Panc1 (cell line): ENCODE results near the gene HORMAD1. TPM values are rescaled to one million over a fixed set of nuclear protein-coding genes. Genes with fewer than 3 reads are reported as not detected.

Experiments
- ATAC-seq: fragments of 200-7000 bp; cut with Tn5 transposase; 2 replicates; pipeline ENCODE4 v1.9.1; 2020; ENCODE audit warnings: mild to moderate bottlenecking, moderate library complexity
- BruUV-seq: library from RNA; stranded (reverse); fragments of 400-500 nt; replicated peaks from 2 replicates; lab custom pipeline; 2021; lab: Mats Ljungman, UMichigan
- CTCF ChIA-PET: fragments of 300-600 bp; sonication (Branson Sonifier 250); formaldehyde crosslinking; loops from one replicate; lab custom pipeline; 2022; ENCODE audit warnings: antibody characterized with exemption; lab: Charles Lee
- POLR2A ChIA-PET: fragments of 300-600 bp; sonication (Branson Sonifier 250); formaldehyde crosslinking; loops from one replicate; lab custom pipeline; 2022; ENCODE audit warnings: antibody characterized with exemption; lab: Charles Lee
- DNase-seq: peaks from one replicate; pipeline ENCODE4 v3.0.0-alpha.2; 2010; ENCODE audit warnings: low read depth, low spot score
- H3K27ac ChIP-seq: 2 replicates; pipeline ENCODE4 v1.5.1; 2011; ENCODE audit warnings: mild to moderate bottlenecking, low read length, inconsistent platforms
- H3K27me3 ChIP-seq: fragments of 200-500 bp; sonication (Bioruptor generic); 2 replicates; pipeline ENCODE4 v1.6.0; 2014; ENCODE audit warnings: low read length, inconsistent platforms; ENCODE audit not compliant: control insufficient read depth, insufficient read depth
- H3K36me3 ChIP-seq: fragments of 200-500 bp; sonication (Bioruptor generic); 2 replicates; pipeline ENCODE4 v1.5.1; 2014; ENCODE audit warnings: inconsistent platforms, mild to moderate bottlenecking, low read length, moderate library complexity; ENCODE audit not compliant: control insufficient read depth, insufficient read depth
- H3K4me1 ChIP-seq: 2 replicates; pipeline ENCODE4 v1.5.1; 2011; ENCODE audit warnings: inconsistent platforms, mild to moderate bottlenecking, low read length, moderate library complexity; ENCODE audit not compliant: control insufficient read depth, insufficient read depth
- H3K4me3 ChIP-seq, 2 experiments: 2 replicates each; pipeline ENCODE4 v1.5.1; 2011 to 2012; ENCODE audit warnings: low read depth in 2 of 2, low read length in 2 of 2, mild to moderate bottlenecking in 2 of 2, inconsistent platforms in 1 of 2, moderate library complexity in 1 of 2
- H3K9me3 ChIP-seq: fragments of 200-500 bp; sonication (Bioruptor generic); 2 replicates; pipeline ENCODE4 v1.5.1; 2014; ENCODE audit warnings: low read depth, mild to moderate bottlenecking, inconsistent platforms, low read length, moderate library complexity; ENCODE audit not compliant: control insufficient read depth, insufficient read depth
- POLR2AphosphoS5 ChIP-seq: IDR thresholded peaks from 2 replicates; pipeline ENCODE4 v1.6.1; 2012; ENCODE audit warnings: mild to moderate bottlenecking, low read depth, low read length, moderate library complexity
- SIN3A ChIP-seq: IDR thresholded peaks from 2 replicates; pipeline ENCODE4 v1.6.1; 2012; ENCODE audit warnings: low read depth, mild to moderate bottlenecking, low read length, moderate library complexity, borderline replicate concordance; ENCODE audit not compliant: insufficient read depth
- TCF7L2 ChIP-seq: IDR thresholded peaks from 2 replicates; pipeline ENCODE4 v1.6.1; 2011; ENCODE audit warnings: mild to moderate bottlenecking, low read depth, low read length, inconsistent platforms
- in situ Hi-C: cut with HindIII; loops from 2 replicates; pipeline ENCODE4 v1.10.0; 2016; ENCODE audit warnings: low sequenced_read_pairs, low pct_unique_long_range_greater_than_20kb
- intact Hi-C: fragments of 100-400 bp; cut with micrococcal nuclease; formaldehyde crosslinking; loops from one replicate; pipeline ENCODE4 v1.10.0; 2022; ENCODE audit not compliant: unreplicated experiment
- total RNA-seq: library from RNA; stranded (reverse); gene quantifications from one replicate; pipeline ENCODE4 v1.2.1, GENCODE V29; 2021; ENCODE audit not compliant: unreplicated experiment
- TF ChIP-seq, protein P1 (sequence below): fragments of 450-650 bp; IDR thresholded peaks from 2 replicates; pipeline ENCODE4 v1.5.1; 2017; ENCODE audit warnings: mild to moderate bottlenecking
- TF ChIP-seq, protein P2 (sequence below), 2 experiments: IDR thresholded peaks; 2 replicates each; pipeline ENCODE4 v1.6.1; 2011 to 2012; ENCODE audit warnings: low read depth in 2 of 2, control low read depth in 1 of 2, low read length in 1 of 2, mild to moderate bottlenecking in 1 of 2, moderate library complexity in 1 of 2; ENCODE audit not compliant: insufficient read depth in 1 of 2

Gene HORMAD1
- total RNA-seq, 1 experiment from 2014 or later: not detected

DNA sequence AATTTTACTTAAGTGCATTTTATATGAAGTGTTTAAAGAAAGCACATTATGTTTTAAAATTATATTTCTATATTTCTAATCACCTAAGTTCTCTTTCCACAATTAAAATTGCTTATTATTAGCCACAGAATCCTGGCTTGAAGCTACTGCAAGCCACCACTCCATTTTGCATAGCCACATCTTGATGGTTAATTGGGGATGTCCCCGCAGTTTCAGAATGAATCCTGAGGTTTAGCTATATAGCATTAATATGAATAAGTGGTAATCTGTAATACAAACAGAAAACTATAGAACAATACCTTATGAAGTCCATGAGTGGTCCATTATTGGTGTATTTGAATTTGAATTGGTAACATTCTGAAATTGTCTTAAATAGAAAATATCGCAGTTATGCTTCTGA is 12.1 kb downstream of the HORMAD1 start:
- TF ChIP-seq, protein P1, sequence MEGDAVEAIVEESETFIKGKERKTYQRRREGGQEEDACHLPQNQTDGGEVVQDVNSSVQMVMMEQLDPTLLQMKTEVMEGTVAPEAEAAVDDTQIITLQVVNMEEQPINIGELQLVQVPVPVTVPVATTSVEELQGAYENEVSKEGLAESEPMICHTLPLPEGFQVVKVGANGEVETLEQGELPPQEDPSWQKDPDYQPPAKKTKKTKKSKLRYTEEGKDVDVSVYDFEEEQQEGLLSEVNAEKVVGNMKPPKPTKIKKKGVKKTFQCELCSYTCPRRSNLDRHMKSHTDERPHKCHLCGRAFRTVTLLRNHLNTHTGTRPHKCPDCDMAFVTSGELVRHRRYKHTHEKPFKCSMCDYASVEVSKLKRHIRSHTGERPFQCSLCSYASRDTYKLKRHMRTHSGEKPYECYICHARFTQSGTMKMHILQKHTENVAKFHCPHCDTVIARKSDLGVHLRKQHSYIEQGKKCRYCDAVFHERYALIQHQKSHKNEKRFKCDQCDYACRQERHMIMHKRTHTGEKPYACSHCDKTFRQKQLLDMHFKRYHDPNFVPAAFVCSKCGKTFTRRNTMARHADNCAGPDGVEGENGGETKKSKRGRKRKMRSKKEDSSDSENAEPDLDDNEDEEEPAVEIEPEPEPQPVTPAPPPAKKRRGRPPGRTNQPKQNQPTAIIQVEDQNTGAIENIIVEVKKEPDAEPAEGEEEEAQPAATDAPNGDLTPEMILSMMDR: no peak
- TF ChIP-seq POLR2AphosphoS5 (no peak), SIN3A (no peak), TCF7L2 (no peak)
- TF ChIP-seq, protein P2, sequence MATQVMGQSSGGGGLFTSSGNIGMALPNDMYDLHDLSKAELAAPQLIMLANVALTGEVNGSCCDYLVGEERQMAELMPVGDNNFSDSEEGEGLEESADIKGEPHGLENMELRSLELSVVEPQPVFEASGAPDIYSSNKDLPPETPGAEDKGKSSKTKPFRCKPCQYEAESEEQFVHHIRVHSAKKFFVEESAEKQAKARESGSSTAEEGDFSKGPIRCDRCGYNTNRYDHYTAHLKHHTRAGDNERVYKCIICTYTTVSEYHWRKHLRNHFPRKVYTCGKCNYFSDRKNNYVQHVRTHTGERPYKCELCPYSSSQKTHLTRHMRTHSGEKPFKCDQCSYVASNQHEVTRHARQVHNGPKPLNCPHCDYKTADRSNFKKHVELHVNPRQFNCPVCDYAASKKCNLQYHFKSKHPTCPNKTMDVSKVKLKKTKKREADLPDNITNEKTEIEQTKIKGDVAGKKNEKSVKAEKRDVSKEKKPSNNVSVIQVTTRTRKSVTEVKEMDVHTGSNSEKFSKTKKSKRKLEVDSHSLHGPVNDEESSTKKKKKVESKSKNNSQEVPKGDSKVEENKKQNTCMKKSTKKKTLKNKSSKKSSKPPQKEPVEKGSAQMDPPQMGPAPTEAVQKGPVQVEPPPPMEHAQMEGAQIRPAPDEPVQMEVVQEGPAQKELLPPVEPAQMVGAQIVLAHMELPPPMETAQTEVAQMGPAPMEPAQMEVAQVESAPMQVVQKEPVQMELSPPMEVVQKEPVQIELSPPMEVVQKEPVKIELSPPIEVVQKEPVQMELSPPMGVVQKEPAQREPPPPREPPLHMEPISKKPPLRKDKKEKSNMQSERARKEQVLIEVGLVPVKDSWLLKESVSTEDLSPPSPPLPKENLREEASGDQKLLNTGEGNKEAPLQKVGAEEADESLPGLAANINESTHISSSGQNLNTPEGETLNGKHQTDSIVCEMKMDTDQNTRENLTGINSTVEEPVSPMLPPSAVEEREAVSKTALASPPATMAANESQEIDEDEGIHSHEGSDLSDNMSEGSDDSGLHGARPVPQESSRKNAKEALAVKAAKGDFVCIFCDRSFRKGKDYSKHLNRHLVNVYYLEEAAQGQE (IDR thresholded peaks at IDR 0.05; ENCODE audit: insufficient read depth in 1 of 2, low read depth in 2 of 2, low read length in 1 of 2): no peak
- ChIA-PET POLR2A (no interaction called here), CTCF (no interaction called here)
- Histone ChIP-seq H3K4me3 (no peak overlapping the region), H3K36me3 (no peaks in the 10 kb centered on the region), H3K27me3 (no peaks in the 10 kb centered on the region), H3K4me1 (no peaks in the 10 kb centered on the region), H3K9me3 (no peaks in the 10 kb centered on the region), H3K27ac (no peak overlapping the region)
- in situ Hi-C loops: no loop called here
- intact Hi-C loops: no loop called here
- ATAC-seq (no peak), DNase-seq (no peak)
- no TSS peak for BruUV-seq

DNA sequence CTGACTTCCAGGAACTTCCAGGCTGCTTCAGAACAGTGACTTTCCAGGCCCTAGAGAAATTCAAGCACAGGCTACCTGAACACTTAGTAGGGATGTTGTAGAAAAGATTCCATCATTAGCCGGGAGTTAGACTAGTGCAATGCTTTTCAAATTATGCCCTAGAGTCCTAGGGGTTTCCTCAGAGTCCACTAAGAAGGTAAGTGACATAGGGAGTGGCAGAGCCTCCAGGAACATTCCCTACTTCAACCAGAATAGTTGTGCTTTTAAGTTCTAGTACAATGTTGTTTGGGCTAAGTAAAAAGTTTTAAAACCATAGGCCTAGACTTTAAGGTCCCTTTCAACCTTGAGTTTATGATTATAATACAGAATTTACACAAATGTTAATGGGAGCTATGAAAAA is 14.6 kb downstream of the HORMAD1 start:
- Histone ChIP-seq H3K27ac (no peak overlapping the region), H3K4me3 (no peak overlapping the region), H3K9me3 (no peaks in the 10 kb centered on the region), H3K36me3 (no peaks in the 10 kb centered on the region), H3K27me3 (peaks cover 3% of the 10 kb centered on the region; the same call in 1 of the 2 replicates), H3K4me1 (no peaks in the 10 kb centered on the region)
- ChIA-PET POLR2A (no interaction called here), CTCF (no interaction called here)
- DNase-seq: no peak
- in situ Hi-C loops: no loop called here
- ATAC-seq: no peak
- BruUV-seq: no TSS peak
- TF ChIP-seq POLR2AphosphoS5 (no peak), SIN3A (no peak), TCF7L2 (no peak)
- TF ChIP-seq, protein P1: no peak
- TF ChIP-seq, protein P2 (IDR thresholded peaks at IDR 0.05; ENCODE audit: insufficient read depth in 1 of 2, low read depth in 2 of 2, low read length in 1 of 2): no peak
- intact Hi-C loops: no loop called here
